Large intestine (tissue), 3 donors: ENCODE data around the gene OSBPL9. TPM values are rescaled to one million over a fixed set of nuclear protein-coding genes. Genes with fewer than 3 reads are reported as not detected.
A peak's percentile ranks its signal among the peaks of the same experiment; 100 is the strongest.

ENCODE experiments used
- DNase-seq, 2 donors: peaks; one replicate each; pipeline versions ENCODE4 v3.0.0 to v3.0.0-alpha.2; 2013
- H3K27ac ChIP-seq: one replicate; pipeline ENCODE4 v1.5.1; 2013; ENCODE audit warnings: low read length
- H3K27me3 ChIP-seq: 2 replicates; pipeline ENCODE4 v1.6.1; 2013; ENCODE audit warnings: low read length; ENCODE audit not compliant: control insufficient read depth, insufficient read depth
- H3K36me3 ChIP-seq: 2 replicates; pipeline ENCODE4 v1.6.1; 2013; ENCODE audit warnings: low read length; ENCODE audit not compliant: control insufficient read depth, insufficient read depth
- H3K4me1 ChIP-seq: one replicate; pipeline ENCODE4 v1.6.1; 2013; ENCODE audit warnings: low read length; ENCODE audit not compliant: control insufficient read depth, insufficient read depth
- H3K4me3 ChIP-seq: one replicate; pipeline ENCODE4 v1.5.1; 2013; ENCODE audit warnings: low read length
- H3K9me3 ChIP-seq: one replicate; pipeline ENCODE4 v1.6.1; 2013; ENCODE audit warnings: mild to moderate bottlenecking, low read depth, low read length, moderate library complexity; ENCODE audit not compliant: control insufficient read depth
- WGBS: methylation state at CpG from one replicate; pipeline ENCODE4 v1.1.5; 2013; ENCODE audit warnings: low lambda C conversion rate; ENCODE audit not compliant: insufficient coverage; 5-methylcytosine and 5-hydroxymethylcytosine counted together
- polyA plus RNA-seq: library from polyadenylated mRNA; unstranded; fragments of 120-200 nt; gene quantifications from one replicate; pipeline ENCODE4 v1.2.1, GENCODE V29; 2013

OSBPL9 gene
- polyA plus RNA-seq, 1 donor: 64.1 TPM

DNA sequence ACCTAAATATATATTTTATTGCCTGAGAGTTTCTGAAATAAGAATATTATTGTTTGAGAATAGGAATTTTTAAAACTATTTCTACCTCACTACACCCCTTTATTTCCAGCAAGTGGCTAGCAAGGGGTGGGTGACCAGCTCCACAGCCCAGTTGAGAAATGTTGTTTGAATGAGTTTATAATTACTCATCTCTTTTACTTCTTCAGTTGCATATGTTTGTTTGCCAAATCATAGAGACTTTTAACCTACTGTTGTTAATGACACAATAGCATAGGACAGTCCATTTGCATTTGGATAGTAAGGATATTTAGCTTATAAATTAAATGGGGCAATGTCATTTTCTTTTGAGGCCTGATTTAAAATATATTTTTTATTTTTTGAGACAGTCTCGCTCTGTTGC, 133.8 kb downstream of the OSBPL9 start:
- Histone ChIP-seq H3K4me1 (no peaks in the 10 kb centered on the region), H3K9me3 (no peaks in the 10 kb centered on the region), H3K4me3 (no peak overlapping the region), H3K27me3 (no peaks in the 10 kb centered on the region), H3K36me3 (peaks cover 22% of the 10 kb centered on the region), H3K27ac (no peak overlapping the region)
- DNase-seq: no peak
- WGBS: no CpG with 5 or more reads among the region's 1 CpG

DNA sequence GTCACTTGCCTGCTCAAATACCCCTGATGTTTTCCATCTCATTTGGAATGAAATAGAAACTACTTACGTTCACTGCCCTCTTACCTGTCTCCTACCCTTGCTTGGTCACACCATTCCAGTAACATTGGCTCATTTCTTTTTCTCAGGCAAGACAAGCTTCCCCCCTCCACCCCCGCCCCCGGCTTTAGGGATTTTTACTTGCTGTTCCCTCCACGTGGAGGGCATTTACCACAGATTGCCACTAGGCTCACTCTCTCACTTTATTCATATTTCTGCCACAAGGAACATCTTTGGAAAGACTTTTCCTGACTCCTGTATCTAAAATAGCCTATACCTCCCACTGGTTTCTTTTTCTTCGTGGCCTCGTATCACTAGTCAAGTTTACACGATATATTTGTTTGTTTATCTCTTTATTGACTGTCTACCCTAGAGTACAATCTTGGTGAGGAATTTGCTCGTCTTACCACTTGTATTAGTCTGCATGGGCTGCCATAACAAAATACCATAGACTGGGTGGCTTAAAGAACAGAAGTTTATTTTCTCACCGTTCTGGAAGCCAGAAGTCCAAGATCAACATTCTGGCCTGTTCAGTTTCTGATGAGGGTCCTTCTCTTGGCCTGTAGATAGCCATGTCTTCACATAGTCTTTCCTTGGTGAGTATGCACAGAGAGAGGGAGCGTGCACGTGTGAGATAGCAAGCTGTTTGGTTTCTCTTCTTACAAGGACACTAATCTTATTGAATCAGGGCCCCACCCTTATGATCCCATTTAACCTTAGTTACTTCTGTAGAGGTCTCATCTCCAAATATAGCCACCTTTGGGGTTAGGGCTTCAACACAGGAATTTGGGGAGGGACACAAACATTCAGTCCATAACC, 135.4 kb downstream of the OSBPL9 start:
- Histone ChIP-seq H3K36me3 (peaks cover 25% of the 10 kb centered on the region), H3K9me3 (no peaks in the 10 kb centered on the region), H3K4me3 (no peak overlapping the region), H3K4me1 (no peaks in the 10 kb centered on the region), H3K27me3 (no peaks in the 10 kb centered on the region), H3K27ac (no peak overlapping the region)
- DNase-seq: no peak
- no CpG with 5 or more reads among the region's 11 CpGs for WGBS

DNA sequence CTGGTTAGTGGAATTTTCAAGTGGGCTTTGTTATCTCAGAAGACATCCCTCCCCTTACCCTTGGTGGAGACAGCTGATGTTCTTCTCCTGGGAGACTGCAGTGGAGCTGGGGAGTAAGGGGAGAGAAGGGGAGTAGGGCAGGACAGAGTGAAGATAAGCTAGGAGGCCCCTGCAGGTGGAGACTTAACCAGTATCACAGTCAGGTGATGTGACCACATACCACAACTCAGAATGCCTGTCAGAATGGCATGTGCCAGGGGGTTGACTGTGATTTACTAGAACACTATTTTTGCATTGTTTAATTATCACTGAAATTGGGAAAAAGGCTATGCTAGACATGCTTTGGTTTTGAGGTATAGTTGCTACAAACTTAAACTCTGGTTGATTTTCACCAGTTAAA, 137.1 kb downstream of the OSBPL9 start:
- H3K36me3 ChIP-seq: peaks cover 25% of the 10 kb centered on the region
- H3K4me3 ChIP-seq: no peak overlapping the region
- H3K9me3 ChIP-seq: no peaks in the 10 kb centered on the region
- peak in 1 of 2 donors; percentile 1 for DNase-seq
- H3K27ac ChIP-seq: no peak overlapping the region
- H3K27me3 ChIP-seq: no peaks in the 10 kb centered on the region
- no peaks in the 10 kb centered on the region for H3K4me1 ChIP-seq

DNA sequence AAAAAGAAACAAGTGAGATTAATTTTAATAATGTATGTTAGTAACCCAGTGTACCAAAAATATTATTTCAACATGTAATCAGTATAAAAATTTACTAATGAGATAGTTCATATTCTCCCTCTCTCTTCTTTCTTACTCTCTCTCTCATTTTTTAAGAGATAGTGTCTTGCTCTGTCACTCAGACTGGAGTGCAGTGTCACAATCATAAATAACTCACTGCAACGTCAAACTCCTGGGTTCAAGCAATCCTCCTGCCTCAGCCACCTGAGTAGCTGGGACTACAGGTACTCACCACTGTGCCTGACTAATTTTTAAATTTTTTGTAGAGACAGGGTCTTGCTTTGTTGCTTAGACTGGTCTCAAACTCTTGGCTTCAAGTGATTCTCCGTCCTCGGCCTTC, 137.8 kb downstream of the OSBPL9 start:
- no peak overlapping the region for H3K4me3 ChIP-seq
- no peak overlapping the region for H3K27ac ChIP-seq
- no peaks in the 10 kb centered on the region for H3K4me1 ChIP-seq
- H3K36me3 ChIP-seq: peaks cover 25% of the 10 kb centered on the region
- WGBS: 92% methylated on average over 2 of the region's 3 CpGs
- H3K27me3 ChIP-seq: no peaks in the 10 kb centered on the region
- H3K9me3 ChIP-seq: no peaks in the 10 kb centered on the region
- DNase-seq: no peak

DNA sequence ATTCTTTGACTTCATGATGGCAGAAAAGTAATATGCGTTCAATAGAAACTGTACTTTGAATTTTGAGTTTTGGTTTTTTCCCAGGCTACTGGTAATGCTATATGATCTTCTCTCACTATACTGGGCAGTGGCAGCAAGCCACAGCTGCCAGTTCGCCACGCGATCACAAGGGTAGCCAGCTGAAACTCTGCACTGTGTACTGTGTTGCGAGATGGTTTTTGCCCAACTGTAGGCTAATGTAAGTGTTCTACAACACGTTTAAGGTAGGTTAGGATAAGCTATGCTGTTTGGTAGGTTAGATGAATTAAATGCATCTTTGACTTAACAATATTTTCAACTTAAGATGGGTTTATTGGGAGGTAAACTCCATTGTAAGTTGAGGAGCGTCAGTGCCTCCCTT, 138.5 kb downstream of the OSBPL9 start:
- WGBS: 100% methylated on average over 1 of the region's 7 CpGs
- Histone ChIP-seq H3K4me3 (no peak overlapping the region), H3K27ac (no peak overlapping the region), H3K9me3 (no peaks in the 10 kb centered on the region), H3K36me3 (peaks cover 25% of the 10 kb centered on the region), H3K27me3 (no peaks in the 10 kb centered on the region), H3K4me1 (no peaks in the 10 kb centered on the region)
- DNase-seq: no peak

DNA sequence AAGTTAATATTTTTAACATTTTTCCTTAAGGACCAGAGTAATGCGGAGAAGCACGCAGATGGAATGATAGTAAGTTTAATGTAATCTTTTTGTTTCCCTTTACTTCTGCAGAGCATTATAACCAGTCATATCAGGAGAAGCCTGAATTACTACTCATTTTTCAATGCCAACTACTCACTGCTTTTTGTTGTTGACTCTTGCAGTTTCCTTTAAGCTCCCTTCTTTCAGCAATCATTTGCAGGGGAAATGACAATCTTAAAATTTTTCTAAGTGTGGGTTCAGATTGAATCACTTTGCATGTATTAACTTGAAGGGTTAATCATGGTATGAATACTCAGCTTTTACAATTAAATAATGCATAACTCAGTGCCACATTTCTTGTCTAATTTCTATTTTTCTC, 139.4 kb downstream of the OSBPL9 start:
- WGBS: 100% methylated on average over 2 of the region's 2 CpGs
- Histone ChIP-seq H3K36me3 (peaks cover 22% of the 10 kb centered on the region), H3K4me1 (no peaks in the 10 kb centered on the region), H3K27ac (no peak overlapping the region), H3K27me3 (no peaks in the 10 kb centered on the region), H3K9me3 (no peaks in the 10 kb centered on the region), H3K4me3 (no peak overlapping the region)
- no peak for DNase-seq

DNA sequence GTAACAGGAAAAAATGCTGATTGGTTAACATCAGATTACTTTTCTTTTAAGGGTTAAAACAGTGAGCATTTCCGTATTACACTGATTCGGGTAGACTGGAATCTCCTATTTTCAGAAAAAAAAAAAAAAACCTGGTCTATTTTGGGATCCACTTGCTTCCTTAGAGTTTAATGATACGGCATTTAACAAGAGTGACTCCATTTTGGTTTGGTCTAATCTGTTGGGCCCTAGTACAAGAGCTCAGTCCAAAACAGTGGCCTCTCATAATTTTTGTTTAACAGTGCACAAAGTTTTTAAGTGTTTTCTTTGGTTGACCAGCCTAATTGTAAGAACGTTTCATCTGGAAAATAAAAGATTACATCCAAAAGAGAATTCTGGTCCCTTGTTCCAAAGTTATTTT, 141.4 kb downstream of the OSBPL9 start:
- no peaks in the 10 kb centered on the region for H3K9me3 ChIP-seq
- no peaks in the 10 kb centered on the region for H3K27me3 ChIP-seq
- no peak overlapping the region for H3K27ac ChIP-seq
- H3K36me3 ChIP-seq: peaks cover 15% of the 10 kb centered on the region
- WGBS: 100% methylated on average over 2 of the region's 4 CpGs
- no peaks in the 10 kb centered on the region for H3K4me1 ChIP-seq
- H3K4me3 ChIP-seq: no peak overlapping the region
- DNase-seq: no peak

DNA sequence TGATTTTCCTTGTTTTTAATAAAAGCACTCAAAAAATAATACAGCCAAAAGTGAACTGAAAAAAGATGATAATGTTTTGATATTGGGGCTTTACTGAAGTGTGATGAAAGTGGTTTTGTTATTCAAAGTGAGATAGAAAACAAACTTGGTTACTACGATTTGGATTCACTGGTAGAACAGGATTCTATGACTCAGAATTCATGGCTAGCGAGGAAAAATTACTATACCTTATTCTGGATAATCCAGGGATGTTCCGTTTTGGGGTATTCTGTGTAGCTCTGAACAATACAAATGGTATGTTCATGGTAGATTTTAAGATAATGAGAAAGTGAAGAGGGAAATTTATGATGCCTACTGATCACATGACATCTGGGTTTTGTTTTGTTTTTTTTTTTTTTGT, 144.0 kb downstream of the OSBPL9 start:
- H3K9me3 ChIP-seq: no peaks in the 10 kb centered on the region
- WGBS: 100% methylated on average over 3 of the region's 3 CpGs
- no peak overlapping the region for H3K27ac ChIP-seq
- peaks cover 13% of the 10 kb centered on the region for H3K36me3 ChIP-seq
- DNase-seq: no peak
- H3K4me1 ChIP-seq: no peaks in the 10 kb centered on the region
- no peak overlapping the region for H3K4me3 ChIP-seq
- H3K27me3 ChIP-seq: no peaks in the 10 kb centered on the region

DNA sequence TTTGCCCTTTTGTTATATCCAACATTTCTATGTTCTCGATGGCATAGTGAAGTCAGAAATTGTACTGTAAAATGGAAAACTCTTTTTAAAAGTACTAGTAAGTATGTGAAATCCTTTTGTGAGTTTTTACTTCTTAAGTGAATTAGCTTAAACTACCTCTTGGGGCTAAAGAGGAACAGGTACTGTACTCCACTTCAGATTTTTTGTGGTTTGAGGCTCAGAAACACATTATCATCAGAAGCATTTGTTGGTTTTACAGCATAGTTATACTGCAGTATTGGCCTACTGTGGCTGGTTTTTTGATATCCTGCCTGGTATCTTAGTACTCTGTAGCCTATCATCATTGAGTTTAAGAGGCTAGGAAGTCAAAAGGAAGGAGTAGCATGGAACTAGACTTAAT, 144.5 kb downstream of the OSBPL9 start:
- Histone ChIP-seq H3K9me3 (no peaks in the 10 kb centered on the region), H3K27me3 (no peaks in the 10 kb centered on the region), H3K4me1 (no peaks in the 10 kb centered on the region), H3K4me3 (no peak overlapping the region), H3K36me3 (peaks cover 16% of the 10 kb centered on the region), H3K27ac (no peak overlapping the region)
- no peak for DNase-seq
- 100% methylated on average over 1 of the region's 1 CpG for WGBS

DNA sequence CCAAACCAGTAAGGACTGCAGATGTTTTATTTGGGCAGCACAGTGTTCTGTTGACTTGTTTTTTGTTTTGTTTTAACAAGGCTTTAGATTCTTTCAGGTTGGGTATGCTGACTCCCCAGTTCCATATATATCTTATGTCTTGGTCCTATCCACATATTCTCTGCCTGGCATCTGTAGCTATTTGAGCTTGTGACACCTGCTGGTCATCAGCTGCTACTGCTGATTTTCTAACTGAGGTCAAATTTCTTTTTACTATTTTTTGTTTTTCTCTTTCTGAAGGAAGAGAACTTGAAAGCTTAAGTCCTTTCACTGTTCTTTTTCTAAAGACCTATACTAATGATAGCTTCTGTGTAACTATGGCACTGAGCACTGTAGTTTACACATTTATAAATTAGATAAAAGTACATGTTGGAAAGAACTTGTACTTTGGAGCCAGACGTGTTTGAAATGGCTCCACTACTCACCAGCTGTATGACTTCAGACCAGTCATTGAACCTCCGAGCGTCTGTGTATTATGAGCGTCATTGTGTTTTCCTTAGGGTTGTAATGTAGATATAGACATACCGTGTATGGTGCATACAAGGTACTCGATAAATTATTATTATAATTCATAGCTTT, 152.2 kb downstream of the OSBPL9 start:
- WGBS: no CpG with 5 or more reads among the region's 6 CpGs
- Histone ChIP-seq H3K9me3 (no peaks in the 10 kb centered on the region), H3K4me3 (no peak overlapping the region), H3K36me3 (peaks cover 44% of the 10 kb centered on the region), H3K4me1 (peaks cover 13% of the 10 kb centered on the region), H3K27ac (peak overlapping the region; percentile 70), H3K27me3 (no peaks in the 10 kb centered on the region)
- peak; percentile 79 to 88 for DNase-seq

DNA sequence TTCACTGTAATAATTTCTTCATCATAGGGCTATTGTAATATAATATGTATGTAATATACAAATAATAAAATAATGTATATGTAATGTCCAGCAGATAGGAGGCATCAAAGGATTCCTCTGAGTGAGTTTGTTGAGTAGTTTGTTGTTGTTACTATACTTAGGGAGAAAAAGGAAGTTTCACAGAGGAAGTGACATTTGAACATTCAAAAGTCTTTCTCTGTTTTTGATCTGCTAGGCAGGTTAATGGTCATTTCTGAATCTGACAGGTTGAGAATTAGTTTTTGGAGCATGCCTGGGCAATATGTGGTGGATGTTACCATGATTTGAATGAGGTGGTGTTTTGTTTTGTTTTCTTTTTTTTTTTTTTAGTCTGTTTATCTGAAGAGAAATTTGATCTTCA, 159.5 kb downstream of the OSBPL9 start:
- H3K4me3 ChIP-seq: no peak overlapping the region
- no peaks in the 10 kb centered on the region for H3K9me3 ChIP-seq
- DNase-seq: no peak
- H3K27ac ChIP-seq: no peak overlapping the region
- H3K27me3 ChIP-seq: no peaks in the 10 kb centered on the region
- no peaks in the 10 kb centered on the region for H3K4me1 ChIP-seq
- peaks cover 37% of the 10 kb centered on the region for H3K36me3 ChIP-seq
